Mucosa of descending colon (tissue), 3 donors: ENCODE measurements around the gene TEX14. TPM values are rescaled to one million over a fixed set of nuclear protein-coding genes. Genes with fewer than 3 reads are reported as not detected.

Experiments
- ATAC-seq: fragments of 200-7000 bp; cut with Tn5 transposase; one replicate; pipeline ENCODE4 v1.9.1; 2020; ENCODE audit warnings: mild to moderate bottlenecking, moderate library complexity
- DNase-seq, 3 donors: peaks; one replicate each; pipeline ENCODE4 v3.0.0-alpha.2; 2020
- H3K36me3 ChIP-seq: fragments of 200-600 bp; one replicate; pipeline ENCODE4 v1.8.0; 2021; ENCODE audit warnings: low read depth, mild to moderate bottlenecking
- H3K4me1 ChIP-seq: fragments of 200-600 bp; one replicate; pipeline ENCODE4 v1.8.0; 2021; ENCODE audit warnings: low read depth, mild to moderate bottlenecking
- H3K4me3 ChIP-seq: fragments of 200-600 bp; one replicate; pipeline ENCODE4 v1.8.0; 2021; ENCODE audit warnings: mild to moderate bottlenecking
- H3K9me3 ChIP-seq: fragments of 200-600 bp; one replicate; pipeline ENCODE4 v1.8.0; 2021; ENCODE audit warnings: mild to moderate bottlenecking
- intact Hi-C, 2 donors: fragments of 100-400 bp; cut with DNase I in 1 of 2; cut with micrococcal nuclease in 1 of 2; formaldehyde crosslinking; loops; one replicate each; pipeline versions ENCODE4 v1.11.0 to v1.11.1; 2022; cut with DNase I, micrococcal nuclease
- long read RNA-seq, 2 donors: library from polyadenylated mRNA; unstranded; transcript quantifications; one replicate each; pipeline ENCODE4 v2.0.0, GENCODE V29; 2019 to 2021
- total RNA-seq, 3 donors: library from RNA; stranded (reverse); fragmentation: NEBNext Ultra II Directional in 2 of 3; extraction: Animal tissue kit (Norgen Biotek cat#: 25700) in 2 of 3; gene quantifications; one replicate each; pipeline versions ENCODE4 v1.2.1 to v1.2.4, GENCODE V29; 2021 to 2023
- TF ChIP-seq, protein P1 (sequence below): fragments of 200-600 bp; IDR thresholded peaks from one replicate; pipeline ENCODE4 v1.8.0; 2022; ENCODE audit warnings: antibody characterized with exemption, mild to moderate bottlenecking
- donor health status: DM: no; HTN: no; CAD: no; lungs with moderate emphysema.
- donor health status: DM: no; HTN: no; CAD: no.
- donor health status: DM: no; HTN: yes; CAD: no.

Gene TEX14, protein sequence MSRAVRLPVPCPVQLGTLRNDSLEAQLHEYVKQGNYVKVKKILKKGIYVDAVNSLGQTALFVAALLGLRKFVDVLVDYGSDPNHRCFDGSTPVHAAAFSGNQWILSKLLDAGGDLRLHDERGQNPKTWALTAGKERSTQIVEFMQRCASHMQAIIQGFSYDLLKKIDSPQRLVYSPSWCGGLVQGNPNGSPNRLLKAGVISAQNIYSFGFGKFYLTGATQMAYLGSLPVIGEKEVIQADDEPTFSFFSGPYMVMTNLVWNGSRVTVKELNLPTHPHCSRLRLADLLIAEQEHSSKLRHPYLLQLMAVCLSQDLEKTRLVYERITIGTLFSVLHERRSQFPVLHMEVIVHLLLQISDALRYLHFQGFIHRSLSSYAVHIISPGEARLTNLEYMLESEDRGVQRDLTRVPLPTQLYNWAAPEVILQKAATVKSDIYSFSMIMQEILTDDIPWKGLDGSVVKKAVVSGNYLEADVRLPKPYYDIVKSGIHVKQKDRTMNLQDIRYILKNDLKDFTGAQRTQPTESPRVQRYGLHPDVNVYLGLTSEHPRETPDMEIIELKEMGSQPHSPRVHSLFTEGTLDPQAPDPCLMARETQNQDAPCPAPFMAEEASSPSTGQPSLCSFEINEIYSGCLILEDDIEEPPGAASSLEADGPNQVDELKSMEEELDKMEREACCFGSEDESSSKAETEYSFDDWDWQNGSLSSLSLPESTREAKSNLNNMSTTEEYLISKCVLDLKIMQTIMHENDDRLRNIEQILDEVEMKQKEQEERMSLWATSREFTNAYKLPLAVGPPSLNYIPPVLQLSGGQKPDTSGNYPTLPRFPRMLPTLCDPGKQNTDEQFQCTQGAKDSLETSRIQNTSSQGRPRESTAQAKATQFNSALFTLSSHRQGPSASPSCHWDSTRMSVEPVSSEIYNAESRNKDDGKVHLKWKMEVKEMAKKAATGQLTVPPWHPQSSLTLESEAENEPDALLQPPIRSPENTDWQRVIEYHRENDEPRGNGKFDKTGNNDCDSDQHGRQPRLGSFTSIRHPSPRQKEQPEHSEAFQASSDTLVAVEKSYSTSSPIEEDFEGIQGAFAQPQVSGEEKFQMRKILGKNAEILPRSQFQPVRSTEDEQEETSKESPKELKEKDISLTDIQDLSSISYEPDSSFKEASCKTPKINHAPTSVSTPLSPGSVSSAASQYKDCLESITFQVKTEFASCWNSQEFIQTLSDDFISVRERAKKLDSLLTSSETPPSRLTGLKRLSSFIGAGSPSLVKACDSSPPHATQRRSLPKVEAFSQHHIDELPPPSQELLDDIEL (N-terminal part only)
- total RNA-seq, result under 1 TPM in 1 of 3 donors, not detected in 2; 0.28 TPM
- long read RNA-seq, donor 1, result 0 reads
- long read RNA-seq, donor 2, result 0 reads

DNA sequence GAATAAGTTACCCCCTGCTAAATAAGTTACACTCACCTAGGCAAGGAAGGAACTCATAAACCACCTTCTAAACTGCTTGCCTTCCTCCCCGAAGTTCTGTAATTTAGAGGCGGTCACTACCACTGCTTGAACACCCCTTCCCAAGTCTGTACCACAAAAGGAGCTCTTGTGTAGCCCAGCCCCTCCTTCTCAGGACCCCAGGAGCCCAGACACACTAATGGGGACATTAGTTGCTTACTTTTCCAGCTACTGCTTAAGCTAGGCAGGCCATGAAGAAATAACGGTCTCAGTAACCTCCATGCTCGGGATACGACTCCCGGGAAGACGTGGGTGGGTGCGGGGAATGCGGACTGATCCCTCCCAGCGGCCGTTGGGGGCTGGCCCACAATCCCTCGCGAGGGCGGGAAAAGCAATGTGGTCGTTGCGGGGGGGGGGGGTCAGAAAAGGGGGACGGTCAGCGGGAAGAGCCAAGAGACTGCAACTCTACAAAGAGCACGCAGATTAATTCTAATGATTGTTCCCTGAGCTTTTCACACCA, at the start of gene TEX14:
Gene TEX14, minus strand, starts transcription at position 345 of the 538 bp plus-strand sequence. CDS start 40,044 bp downstream, outside the sequence.
- intact Hi-C loops, result no loop called here
- TF ChIP-seq, protein P1, sequence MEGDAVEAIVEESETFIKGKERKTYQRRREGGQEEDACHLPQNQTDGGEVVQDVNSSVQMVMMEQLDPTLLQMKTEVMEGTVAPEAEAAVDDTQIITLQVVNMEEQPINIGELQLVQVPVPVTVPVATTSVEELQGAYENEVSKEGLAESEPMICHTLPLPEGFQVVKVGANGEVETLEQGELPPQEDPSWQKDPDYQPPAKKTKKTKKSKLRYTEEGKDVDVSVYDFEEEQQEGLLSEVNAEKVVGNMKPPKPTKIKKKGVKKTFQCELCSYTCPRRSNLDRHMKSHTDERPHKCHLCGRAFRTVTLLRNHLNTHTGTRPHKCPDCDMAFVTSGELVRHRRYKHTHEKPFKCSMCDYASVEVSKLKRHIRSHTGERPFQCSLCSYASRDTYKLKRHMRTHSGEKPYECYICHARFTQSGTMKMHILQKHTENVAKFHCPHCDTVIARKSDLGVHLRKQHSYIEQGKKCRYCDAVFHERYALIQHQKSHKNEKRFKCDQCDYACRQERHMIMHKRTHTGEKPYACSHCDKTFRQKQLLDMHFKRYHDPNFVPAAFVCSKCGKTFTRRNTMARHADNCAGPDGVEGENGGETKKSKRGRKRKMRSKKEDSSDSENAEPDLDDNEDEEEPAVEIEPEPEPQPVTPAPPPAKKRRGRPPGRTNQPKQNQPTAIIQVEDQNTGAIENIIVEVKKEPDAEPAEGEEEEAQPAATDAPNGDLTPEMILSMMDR, result no peak
- peak in 2 of 3 donors; percentile 7 to 30 for DNase-seq

GRCh38 chr17:58741121-58741625, 49.3 kb upstream of the TEX14 start:
- Histone ChIP-seq H3K4me3 (no peak overlapping the region), H3K4me1 (no peaks in the 10 kb centered on the region), H3K36me3 (no peaks in the 10 kb centered on the region), H3K9me3 (no peaks in the 10 kb centered on the region)
- TF ChIP-seq, protein P1, result no peak
- intact Hi-C loops, result no loop called here
- DNase-seq, result no peak
- no peak for ATAC-seq

More for the DNA sequence above, at the start of gene TEX14:
- Histone ChIP-seq H3K4me3 (peak within 1 kb of the TSS; percentile 30), H3K4me1 (peaks cover 9% of the 10 kb centered on the region), H3K36me3 (no peaks in the 10 kb centered on the region), H3K9me3 (no peaks in the 10 kb centered on the region)
- ATAC-seq, result no peak

- ATAC-seq, result no peak
- TF ChIP-seq, protein P1, result no peak
- intact Hi-C loops, result loop anchor here in 1 of 2 donors (10.0 kb wide), 1 partner anchor 60 kb away; no protein-coding TSS in a partner anchor
- no peaks in the 10 kb centered on the region for H3K36me3 ChIP-seq
- H3K4me1 ChIP-seq, result no peaks in the 10 kb centered on the region
- no peaks in the 10 kb centered on the region for H3K9me3 ChIP-seq
- H3K4me3 ChIP-seq, result no peak overlapping the region
- DNase-seq, result no peak
Observed at GRCh38 chr17:58734811-58735210, 43.0 kb upstream of the TEX14 start.

DNA sequence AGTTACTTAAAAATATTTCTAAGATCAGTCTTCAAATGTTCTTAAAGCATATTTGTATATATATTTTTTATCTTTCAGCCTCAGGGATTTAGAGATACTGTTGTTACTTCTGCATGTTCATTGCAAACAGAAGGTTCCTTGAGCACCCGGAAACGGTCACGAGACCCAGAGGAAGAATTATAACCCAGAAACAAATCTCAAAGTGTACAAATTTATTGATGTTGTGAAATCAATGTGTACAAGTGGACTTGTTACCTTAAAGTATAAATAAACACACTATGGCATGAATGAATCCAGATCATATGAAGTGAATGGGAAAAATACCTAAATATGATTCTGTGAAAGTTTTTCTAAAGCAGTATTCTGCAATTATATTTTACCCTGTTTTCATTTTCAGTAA, 42.2 kb upstream of the TEX14 start:
- Histone ChIP-seq H3K4me3 (no peak overlapping the region), H3K4me1 (no peaks in the 10 kb centered on the region), H3K9me3 (no peaks in the 10 kb centered on the region), H3K36me3 (no peaks in the 10 kb centered on the region)
- TF ChIP-seq, protein P1, result no peak
- ATAC-seq, result no peak
- intact Hi-C loops, result loop anchor here in 1 of 2 donors (10.0 kb wide), 1 partner anchor 61 kb away; no protein-coding TSS in a partner anchor
- no peak for DNase-seq
